Nephron (organoid): ENCODE results near the gene PDGFD.

ENCODE experiments used
- H3K27ac Mint-ChIP-seq, 3 experiments: 2 replicates each; pipeline ENCODE4 v1.8.0; 2020; ENCODE audit warnings: mixed read lengths in 3 of 3, mild to moderate bottlenecking in 2 of 3, moderate library complexity in 1 of 3
- H3K27me3 Mint-ChIP-seq: 2 replicates; pipeline ENCODE4 v1.8.0; 2021; ENCODE audit warnings: low read depth, mild to moderate bottlenecking, moderate library complexity, mixed read lengths
- H3K36me3 Mint-ChIP-seq: 2 replicates; pipeline ENCODE4 v1.8.0; 2020; ENCODE audit warnings: low read depth, mixed read lengths
- H3K4me1 Mint-ChIP-seq: 2 replicates; pipeline ENCODE4 v1.8.0; 2020; ENCODE audit warnings: mixed read lengths
- H3K4me3 Mint-ChIP-seq, 3 experiments: 2 replicates each; pipeline ENCODE4 v1.8.0; 2020; ENCODE audit warnings: mild to moderate bottlenecking in 3 of 3, mixed read lengths in 3 of 3, moderate library complexity in 2 of 3
- H3K9me3 Mint-ChIP-seq: 2 replicates; pipeline ENCODE4 v1.8.0; 2020; ENCODE audit warnings: mixed read lengths
- TF ChIP-seq, protein P1 (sequence below), 3 experiments: fragments of 200-600 bp; sonication (generic); IDR thresholded peaks; one replicate each; pipeline ENCODE4 v1.5.0; 2021; ENCODE audit warnings: antibody characterized with exemption in 3 of 3; ENCODE audit not compliant: unreplicated experiment in 3 of 3

The PDGFD gene

DNA sequence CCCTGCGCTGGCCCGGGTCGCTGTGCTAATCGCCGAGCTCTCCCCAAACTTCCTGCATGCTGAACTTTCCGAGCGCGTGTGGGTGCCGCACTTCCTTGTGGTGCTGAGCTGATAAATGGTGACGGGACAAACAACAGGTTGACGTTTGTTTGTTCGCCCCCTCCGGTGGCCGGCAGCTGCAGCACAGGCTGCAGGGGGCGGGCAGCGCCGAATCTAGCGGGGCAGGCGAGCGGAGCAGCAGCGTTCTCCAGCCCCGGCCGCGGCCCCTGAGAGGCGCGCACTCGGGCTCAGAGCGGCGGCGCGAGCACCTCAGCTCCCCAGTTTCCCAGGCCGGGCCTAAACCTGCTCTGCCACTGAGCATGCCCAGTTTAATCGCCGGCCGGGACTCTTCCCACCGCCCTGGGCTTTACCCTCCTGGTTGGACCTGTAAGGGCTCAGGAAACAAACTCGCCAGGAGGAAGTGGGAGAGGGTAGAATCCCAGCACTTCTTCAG is at the start of gene PDGFD:
TSS of gene PDGFD (minus strand) at position 120 of the 493 bp plus-strand sequence.
- peaks cover 32% of the 10 kb centered on the region for H3K4me1 Mint-ChIP-seq
- H3K36me3 Mint-ChIP-seq = no peaks in the 10 kb centered on the region
- H3K27me3 Mint-ChIP-seq = peaks cover 3% of the 10 kb centered on the region
- no peaks in the 10 kb centered on the region for H3K9me3 Mint-ChIP-seq
- TF ChIP-seq, protein P1, sequence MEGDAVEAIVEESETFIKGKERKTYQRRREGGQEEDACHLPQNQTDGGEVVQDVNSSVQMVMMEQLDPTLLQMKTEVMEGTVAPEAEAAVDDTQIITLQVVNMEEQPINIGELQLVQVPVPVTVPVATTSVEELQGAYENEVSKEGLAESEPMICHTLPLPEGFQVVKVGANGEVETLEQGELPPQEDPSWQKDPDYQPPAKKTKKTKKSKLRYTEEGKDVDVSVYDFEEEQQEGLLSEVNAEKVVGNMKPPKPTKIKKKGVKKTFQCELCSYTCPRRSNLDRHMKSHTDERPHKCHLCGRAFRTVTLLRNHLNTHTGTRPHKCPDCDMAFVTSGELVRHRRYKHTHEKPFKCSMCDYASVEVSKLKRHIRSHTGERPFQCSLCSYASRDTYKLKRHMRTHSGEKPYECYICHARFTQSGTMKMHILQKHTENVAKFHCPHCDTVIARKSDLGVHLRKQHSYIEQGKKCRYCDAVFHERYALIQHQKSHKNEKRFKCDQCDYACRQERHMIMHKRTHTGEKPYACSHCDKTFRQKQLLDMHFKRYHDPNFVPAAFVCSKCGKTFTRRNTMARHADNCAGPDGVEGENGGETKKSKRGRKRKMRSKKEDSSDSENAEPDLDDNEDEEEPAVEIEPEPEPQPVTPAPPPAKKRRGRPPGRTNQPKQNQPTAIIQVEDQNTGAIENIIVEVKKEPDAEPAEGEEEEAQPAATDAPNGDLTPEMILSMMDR (IDR thresholded peaks at IDR 0.05; ENCODE audit: unreplicated experiment in 3 of 3) = peak; percentile 46 to 55 (median 47)
- peak within 1 kb of the TSS; percentile 56 to 91 (median 62) for H3K27ac Mint-ChIP-seq
- peak within 1 kb of the TSS; percentile 93 to 98 (median 98) for H3K4me3 Mint-ChIP-seq

DNA sequence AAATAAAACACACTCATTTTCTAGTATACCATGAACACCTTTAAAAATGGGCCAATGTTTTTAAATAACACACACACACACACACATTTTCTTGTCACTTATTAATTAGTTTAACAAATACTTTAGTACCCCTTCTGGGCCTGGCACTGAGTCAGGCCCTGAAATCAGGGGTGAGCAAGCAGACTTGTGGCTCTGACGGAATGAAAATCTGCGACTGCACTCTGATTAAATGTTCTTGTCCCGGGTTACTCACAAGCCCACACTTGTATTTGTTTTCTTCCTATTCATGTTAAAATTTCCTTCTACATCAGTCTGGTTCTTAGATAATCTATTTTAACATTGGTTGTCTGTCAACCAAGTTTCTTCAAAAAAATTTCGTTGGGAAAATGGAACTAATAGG is 43.0 kb upstream of the PDGFD start:
- peaks cover 13% of the 10 kb centered on the region for H3K9me3 Mint-ChIP-seq
- H3K36me3 Mint-ChIP-seq = no peaks in the 10 kb centered on the region
- no peaks in the 10 kb centered on the region for H3K27me3 Mint-ChIP-seq
- no peaks in the 10 kb centered on the region for H3K4me1 Mint-ChIP-seq
- H3K27ac Mint-ChIP-seq = no peak overlapping the region
- TF ChIP-seq, protein P1 (IDR thresholded peaks at IDR 0.05; ENCODE audit: unreplicated experiment in 3 of 3) = no peak
- H3K4me3 Mint-ChIP-seq = no peak overlapping the region

DNA sequence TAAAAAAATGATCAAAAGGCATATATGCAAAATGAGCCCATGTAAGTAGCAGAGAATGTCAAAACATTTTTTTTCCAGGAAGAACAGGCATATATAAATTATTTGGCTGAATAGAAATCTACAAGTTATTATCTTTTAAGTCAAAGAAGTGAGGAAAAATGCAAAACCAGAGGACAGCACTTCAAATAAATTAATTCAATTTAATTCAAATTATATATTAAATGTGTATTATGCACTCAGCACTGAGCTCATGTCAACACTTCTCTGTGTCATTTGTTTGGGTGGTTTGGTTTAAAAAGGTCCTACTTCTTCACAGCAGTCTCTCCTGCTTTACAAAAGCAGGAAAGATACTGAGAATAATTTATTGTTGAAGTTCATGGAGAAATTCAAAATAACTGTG is 41.9 kb upstream of the PDGFD start:
- Mint-ChIP-seq H3K36me3 (no peaks in the 10 kb centered on the region), H3K4me1 (no peaks in the 10 kb centered on the region), H3K27ac (no peak overlapping the region), H3K27me3 (no peaks in the 10 kb centered on the region), H3K4me3 (no peak overlapping the region), H3K9me3 (peaks cover 6% of the 10 kb centered on the region)
- TF ChIP-seq, protein P1 (IDR thresholded peaks at IDR 0.05; ENCODE audit: unreplicated experiment in 3 of 3) = no peak

DNA sequence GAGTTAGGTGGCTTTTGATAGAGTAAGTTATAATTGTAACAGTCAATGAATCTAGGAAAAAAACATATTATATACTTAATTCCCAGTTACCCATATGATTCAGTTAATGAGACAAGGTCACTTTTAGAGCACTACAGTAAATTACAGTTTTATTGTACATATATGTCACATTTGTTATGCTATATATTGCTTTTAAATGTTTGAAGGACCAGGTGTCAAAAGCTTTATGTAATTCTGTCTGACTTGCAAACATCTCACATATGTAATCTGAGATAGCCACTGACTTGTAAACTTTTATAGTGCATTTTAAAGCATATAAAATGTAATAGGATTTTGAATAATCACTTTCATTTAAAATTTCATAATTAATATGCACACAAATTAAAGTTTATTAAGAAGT is 36.7 kb upstream of the PDGFD start:
- Mint-ChIP-seq H3K27me3 (no peaks in the 10 kb centered on the region), H3K36me3 (no peaks in the 10 kb centered on the region), H3K27ac (no peak overlapping the region), H3K4me3 (no peak overlapping the region), H3K9me3 (peaks cover 8% of the 10 kb centered on the region), H3K4me1 (no peaks in the 10 kb centered on the region)
- TF ChIP-seq, protein P1 (IDR thresholded peaks at IDR 0.05; ENCODE audit: unreplicated experiment in 3 of 3) = no peak

DNA sequence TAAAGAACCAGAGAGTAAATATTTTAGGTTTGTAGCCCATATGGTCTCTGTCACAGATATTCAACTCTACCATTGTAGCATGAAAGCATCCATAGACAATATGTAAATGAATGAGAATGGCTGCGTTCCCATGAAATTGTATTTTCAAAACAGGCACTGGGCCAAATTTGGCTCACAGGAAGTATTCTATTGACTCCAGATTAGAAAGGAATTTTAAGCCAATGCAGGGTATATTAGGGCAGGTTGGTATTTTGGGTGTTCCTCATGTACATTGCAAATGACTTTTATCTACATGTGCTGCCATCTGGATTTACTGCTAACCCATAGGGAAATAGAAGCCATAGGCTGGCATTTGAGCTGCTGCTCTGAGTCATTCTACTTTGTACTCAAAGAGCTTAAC is 35.1 kb upstream of the PDGFD start:
- no peak overlapping the region for H3K27ac Mint-ChIP-seq
- H3K4me1 Mint-ChIP-seq = no peaks in the 10 kb centered on the region
- TF ChIP-seq, protein P1 (IDR thresholded peaks at IDR 0.05; ENCODE audit: unreplicated experiment in 3 of 3) = no peak
- no peak overlapping the region for H3K4me3 Mint-ChIP-seq
- no peaks in the 10 kb centered on the region for H3K36me3 Mint-ChIP-seq
- H3K9me3 Mint-ChIP-seq = peaks cover 8% of the 10 kb centered on the region
- no peaks in the 10 kb centered on the region for H3K27me3 Mint-ChIP-seq

DNA sequence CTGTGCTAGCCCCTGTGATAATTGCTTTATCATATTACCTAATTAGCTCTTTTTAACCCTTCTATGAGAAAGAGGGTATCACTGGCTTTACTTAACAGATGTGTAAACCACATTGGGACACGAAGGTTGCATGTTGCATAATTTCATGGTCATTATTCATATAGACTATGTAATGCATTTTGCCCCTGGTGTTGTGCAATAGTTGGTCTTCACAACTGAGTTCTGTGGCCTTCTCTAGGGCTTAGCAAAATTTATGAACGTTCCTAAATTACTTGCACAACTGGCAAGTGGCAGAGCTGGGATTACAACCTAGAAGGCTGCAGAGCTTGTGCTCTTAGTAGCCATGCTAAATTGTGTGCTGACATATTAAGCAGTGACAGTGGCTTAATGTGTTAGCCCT is 34.6 kb upstream of the PDGFD start:
- TF ChIP-seq, protein P1 (IDR thresholded peaks at IDR 0.05; ENCODE audit: unreplicated experiment in 3 of 3) = no peak
- no peak overlapping the region for H3K27ac Mint-ChIP-seq
- H3K27me3 Mint-ChIP-seq = no peaks in the 10 kb centered on the region
- H3K4me3 Mint-ChIP-seq = no peak overlapping the region
- peaks cover 8% of the 10 kb centered on the region for H3K9me3 Mint-ChIP-seq
- no peaks in the 10 kb centered on the region for H3K4me1 Mint-ChIP-seq
- H3K36me3 Mint-ChIP-seq = no peaks in the 10 kb centered on the region
